GM19452 (cell line): ENCODE measurements around the gene SLC36A3.
"Not testable (repeated sequence)": the region's sequence is repeated elsewhere in the genome, so short reads cannot be mapped to it uniquely, and the experiment has no call there.

Experiments
- ATAC-seq: cut with Tn5 transposase; IDR thresholded peaks from one replicate; pipeline ENCODE4 v1.9.1; 2021; ENCODE audit not compliant: unreplicated experiment

SLC36A3 gene

DNA sequence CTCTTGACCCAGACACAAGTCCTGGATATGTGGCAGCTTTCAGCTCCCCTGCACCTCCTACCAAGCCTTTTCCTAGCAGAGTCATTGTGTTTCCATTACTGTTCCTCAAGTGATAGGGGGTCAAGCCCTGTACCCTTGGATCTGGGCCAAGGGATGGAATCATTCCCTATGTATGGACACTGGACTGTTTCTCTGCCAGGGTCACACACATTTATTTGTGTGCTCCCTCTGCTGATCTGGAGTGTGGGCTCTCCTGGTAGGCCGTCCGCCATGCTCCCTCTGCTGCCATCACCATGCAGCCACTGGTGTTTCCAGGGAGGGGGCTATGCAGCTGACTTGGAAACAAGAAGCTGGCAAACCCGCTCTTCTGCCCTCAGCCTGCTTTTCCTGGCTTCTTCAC, 41.0 kb downstream of the SLC36A3 start:
- no peak for ATAC-seq

DNA sequence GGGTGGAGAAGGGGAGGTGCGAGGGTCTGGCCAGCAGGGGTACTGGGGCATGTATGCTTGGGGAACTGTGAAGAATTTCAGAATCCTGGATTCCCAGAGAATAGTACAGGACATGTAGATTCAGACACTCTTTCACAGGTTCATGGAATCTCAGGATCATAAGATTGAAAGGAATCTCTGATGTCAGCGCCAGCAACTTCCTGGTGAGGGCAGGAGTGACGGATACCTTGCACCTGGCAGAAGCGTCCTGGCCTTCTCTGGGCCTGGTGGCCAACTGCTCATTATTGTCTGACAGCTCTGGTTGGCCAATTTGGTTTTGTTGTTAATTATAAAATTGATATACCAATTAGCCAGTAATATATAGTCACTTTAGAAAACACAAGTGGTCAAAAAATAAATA, 43.6 kb downstream of the SLC36A3 start:
- ATAC-seq, result no peak

GRCh38 chr5:151258816-151259215, 44.8 kb downstream of the SLC36A3 start:
- ATAC-seq, result no peak

GRCh38 chr5:151258201-151258611, 45.4 kb downstream of the SLC36A3 start:
- no peak for ATAC-seq

DNA sequence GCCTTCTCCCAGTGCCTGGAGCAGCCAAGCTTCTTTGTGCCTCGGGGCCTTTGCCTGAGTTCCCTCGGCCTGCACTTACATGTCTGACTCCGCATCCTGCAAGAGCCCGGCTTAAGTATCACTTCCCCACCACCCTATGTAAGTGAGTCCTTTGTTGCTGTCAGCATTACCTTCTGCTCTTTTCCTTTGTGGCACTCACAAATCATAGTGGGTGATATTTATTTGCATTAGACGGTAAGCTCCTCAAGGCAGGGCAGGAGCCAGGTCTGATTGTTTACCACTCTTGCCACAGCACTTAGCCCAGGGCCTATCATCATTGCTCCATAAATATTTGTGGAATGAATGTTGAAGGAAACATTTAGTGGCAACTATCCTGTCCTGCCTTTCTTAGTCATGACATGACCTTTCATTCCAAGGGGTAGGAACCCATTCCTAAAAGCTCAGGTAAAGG, 45.8 kb downstream of the SLC36A3 start:
- ATAC-seq, result peak; percentile 31

GRCh38 chr5:151255621-151256286, 47.8 kb downstream of the SLC36A3 start:
- peak; percentile 42 for ATAC-seq

- ATAC-seq, result not testable (repeated sequence)
Observed at GRCh38 chr5:151254990-151255389, 48.6 kb downstream of the SLC36A3 start.

- no peak for ATAC-seq
Observed at GRCh38 chr5:151254556-151254955, 49.0 kb downstream of the SLC36A3 start.

- no peak for ATAC-seq
Observed at GRCh38 chr5:151253605-151253950, 50.0 kb downstream of the SLC36A3 start.

DNA sequence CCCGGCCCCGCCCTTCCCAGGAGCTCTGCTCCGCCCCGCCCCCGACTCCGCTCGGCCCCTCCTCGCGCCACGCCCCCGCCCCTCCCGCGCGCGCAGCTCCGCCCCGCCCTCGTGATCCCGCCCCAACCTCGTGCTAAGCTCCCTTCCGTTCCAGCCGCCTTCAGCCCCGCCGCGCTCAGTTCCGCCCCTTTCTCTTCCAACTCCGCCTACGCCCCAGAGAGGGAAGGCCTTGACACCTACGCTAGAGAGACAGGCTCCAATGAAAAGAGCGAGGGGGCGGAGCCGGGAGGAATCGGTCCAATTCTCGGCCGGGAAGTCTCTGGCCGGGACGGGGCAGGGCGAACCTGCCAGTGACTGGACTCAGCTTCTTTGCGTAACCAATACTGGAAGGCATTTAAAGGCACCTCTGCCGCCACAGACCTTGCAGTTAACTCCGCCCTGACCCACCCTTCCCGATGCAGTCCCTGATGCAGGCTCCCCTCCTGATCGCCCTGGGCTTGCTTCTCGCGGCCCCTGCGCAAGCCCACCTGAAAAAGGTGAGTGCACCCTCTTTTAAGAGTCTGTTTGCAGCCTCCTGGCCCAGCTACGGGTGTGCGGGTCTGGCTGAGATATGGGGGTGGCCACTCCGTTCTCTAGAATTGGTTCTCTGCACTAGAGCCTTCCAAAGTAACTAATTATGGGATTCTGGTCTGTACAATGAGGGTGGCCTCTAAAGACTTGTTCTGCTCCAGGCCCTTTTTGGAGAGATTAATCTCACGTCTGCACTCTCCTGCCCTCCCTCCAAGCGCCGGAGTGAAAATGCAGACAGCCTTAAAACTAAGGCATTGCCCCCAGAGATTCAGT, 50.6 kb downstream of the SLC36A3 start, which contains the start of gene GM2A:
GM2A (plus strand) TSS at position 424 of the 843 bp plus-strand sequence; CDS start at position 456, 32 bp downstream.
- ATAC-seq, result peak; percentile 73

DNA sequence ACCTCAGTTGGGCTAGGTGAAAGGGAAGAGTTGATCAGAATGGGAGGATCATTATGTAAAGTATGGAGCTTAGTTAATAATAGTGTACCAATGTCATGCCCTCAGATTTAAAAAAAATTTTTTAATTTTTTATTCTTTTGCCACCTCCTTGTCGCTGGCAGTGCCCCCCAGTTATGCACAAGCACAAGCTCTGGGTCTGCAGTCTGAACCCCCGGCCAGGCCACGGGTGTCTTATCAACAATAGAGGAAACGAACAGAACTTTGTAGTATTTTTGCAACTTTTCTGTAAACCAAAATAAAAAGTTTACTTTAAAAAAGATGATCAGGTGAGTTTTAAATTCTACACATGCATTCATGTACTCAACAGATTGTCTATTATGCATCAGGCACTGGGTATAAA, 51.9 kb downstream of the SLC36A3 start:
- no peak for ATAC-seq

DNA sequence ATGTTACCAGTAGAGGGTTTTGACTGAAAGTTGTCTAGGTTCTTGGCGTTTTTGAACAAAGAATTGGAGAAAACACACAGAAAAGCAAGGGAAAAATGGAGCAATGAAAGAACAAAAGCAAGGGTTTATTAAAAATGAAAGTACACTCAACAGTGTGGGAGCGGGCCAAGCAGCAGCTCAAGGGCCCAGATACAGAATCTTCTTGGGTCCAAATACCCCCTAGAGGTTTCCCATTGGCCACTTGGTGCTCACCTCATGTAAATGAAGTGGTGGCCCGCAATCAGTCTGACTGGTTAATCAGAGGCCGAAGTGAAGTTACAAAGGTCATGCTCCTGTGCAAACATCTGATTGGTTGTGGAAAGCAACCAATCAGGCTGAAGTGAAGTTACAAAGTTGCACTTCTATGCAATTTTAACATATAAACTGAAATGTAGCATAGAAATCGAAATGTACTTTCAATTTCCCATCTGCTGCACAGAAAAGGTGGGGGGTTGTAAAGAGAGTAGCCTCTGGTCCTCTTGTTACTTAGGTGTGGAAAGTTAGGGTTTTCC, 52.5 kb downstream of the SLC36A3 start:
- ATAC-seq, result no peak

DNA sequence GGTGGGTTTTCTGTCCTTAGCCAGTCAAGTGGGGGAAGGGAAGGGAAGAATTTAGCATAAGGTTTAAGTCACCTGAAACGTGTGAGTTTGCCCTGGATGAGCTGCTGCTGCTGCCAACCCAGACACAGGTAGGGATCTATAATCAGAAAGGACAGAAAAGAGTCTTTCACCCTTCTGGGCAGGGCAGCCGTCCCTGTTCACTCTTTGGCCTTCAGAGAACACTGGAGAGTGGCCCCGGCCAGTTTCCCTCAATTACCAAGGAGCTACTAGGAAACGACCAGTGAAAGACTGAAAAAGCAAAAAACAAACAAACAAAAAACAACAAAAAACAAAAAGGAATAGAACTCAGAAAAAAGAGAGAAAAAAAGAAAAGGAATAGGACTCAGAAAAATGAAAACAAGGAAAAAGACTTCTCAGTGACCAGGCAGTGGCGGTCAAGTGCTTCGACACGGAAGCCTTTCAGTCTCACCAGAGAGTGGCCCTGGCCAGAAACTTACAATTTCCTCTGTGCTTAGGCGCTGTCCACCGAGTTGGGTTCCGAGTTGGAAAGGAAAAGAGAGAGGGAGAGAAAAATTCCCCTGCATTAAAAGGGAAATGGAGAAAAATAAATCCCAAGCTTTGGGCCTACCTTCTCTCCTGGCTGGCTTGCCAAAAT, 53.1 kb downstream of the SLC36A3 start:
- ATAC-seq, result no peak

DNA sequence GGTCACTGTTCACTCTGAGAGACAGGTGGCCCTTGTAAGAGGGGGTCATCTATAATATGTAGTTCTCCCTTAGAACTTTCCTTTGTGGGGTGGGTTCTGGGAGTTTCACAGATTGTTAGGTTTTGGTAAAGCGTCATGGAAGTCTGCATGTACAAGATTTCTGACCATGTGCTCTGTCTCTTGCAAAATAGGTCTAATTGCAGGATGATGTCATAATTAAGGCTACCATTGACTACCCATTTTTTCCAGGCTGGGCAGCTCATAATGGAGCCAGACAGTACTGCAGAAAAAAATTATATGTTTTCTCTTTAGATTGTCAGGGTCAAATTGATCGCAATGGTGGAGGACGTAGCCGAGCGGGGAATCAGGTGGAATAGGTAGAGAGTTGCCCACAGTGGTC, 54.3 kb downstream of the SLC36A3 start:
- ATAC-seq, result no peak

DNA sequence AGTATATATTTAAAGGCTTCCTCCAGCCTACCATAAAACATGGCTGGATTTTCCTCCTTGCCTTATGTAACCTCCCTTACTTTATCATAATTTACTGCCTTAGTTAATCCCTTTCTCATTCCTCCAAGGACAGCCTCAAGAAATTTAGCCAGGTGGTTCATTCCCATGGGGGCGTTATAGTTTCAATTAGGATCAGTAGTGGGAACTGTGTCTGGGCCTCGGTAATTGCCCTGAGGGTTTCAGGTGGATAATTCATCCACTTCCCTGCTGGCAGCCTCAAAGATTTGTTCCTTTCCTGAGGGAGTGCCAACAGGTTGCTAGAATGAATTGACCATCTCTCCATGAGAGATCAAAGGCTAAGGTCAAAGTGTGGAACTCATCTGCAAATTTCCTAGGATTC, 54.9 kb downstream of the SLC36A3 start:
- ATAC-seq, result no peak

DNA sequence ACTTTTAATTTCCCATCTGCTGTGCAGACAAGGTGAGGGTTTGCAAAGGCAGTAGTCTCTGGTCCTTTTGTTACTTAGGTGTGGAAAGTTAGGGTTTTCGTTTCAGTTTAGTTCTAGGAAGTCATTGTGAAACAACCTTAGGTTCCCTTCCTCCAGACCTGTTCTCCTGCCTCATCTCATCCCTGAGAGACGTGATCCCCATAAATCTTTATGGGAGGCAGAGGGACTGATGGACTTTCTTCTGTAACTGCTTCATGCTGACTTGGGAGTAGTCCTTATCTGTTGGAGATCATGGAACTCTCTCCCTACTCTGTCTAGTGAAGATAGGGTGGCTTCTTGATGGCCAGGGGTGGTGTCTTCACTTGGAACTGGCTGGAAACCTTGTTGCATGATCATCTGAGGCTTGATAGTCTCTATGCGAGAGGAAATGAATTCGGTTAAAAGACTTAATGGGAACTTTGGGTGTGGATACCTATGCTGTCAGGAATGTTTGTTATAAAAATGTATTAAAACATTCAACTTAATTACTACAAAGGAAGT, 57.8 kb downstream of the SLC36A3 start:
- ATAC-seq, result no peak

DNA sequence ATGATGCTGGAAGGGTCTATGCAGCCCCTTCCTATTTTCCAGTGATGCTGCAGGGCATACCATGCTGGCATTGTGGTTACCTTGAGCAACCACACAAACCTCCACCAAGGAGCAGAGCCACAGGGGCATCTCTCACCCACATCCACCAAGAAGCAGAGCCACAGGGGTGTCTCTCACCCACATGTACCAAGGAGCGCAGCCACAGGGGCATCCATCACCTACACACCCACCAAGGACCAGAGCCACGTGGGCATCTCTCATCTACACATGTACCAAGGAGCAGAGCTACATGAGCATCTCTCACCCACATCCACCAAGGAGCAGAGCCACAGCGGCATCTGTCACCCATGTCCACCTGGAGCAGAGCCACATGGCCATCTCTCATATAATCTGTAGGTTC, 59.4 kb downstream of the SLC36A3 start:
- no peak for ATAC-seq

DNA sequence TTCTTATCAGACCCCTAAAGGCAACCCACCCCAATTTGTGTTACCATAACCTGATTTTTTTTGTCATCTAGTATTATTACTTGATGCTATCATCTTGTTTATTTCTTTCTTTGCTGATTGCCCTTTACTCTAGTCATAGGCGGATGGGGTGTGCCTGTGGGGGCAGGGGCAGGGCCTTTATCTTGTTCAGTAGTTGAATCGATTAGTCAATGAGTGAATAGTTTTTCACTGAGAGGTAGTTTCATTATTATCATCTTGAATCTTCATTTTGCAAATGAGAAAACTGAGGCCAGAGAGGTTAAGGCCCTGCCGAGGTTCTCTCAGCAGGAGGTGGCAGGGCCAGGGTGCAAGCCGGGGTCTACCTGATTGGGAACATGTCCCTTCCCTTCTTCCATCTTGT, 60.0 kb downstream of the SLC36A3 start:
- no peak for ATAC-seq

DNA sequence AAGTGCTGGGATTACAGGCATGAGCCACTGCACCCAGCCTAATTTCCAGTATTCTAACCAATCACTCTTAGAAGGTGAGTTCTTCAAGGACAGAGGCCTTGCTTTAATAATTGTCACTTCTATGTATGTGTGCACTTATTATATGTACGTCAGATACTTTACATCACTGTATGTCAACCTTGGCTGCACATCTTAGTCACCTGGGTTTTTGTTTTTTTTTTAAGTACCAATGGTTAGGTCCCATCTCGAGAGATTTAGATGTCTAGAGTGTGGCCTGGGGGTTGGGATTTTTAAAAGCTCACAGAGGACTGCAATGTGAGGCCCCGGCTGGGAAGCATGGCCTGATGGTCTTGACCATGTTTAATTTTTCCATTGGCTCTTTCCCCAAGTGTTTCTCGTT, 60.4 kb downstream of the SLC36A3 start:
- ATAC-seq, result no peak

- no peak for ATAC-seq
Observed at GRCh38 chr5:151240924-151241635, 62.5 kb downstream of the SLC36A3 start.
